GM19467 (cell line): ENCODE data around the gene INPP1.

Experiments
- ATAC-seq: cut with Tn5 transposase; IDR thresholded peaks from one replicate; pipeline ENCODE4 v1.9.1; 2021; ENCODE audit warnings: mild to moderate bottlenecking, moderate library complexity; ENCODE audit not compliant: unreplicated experiment

Gene INPP1

DNA sequence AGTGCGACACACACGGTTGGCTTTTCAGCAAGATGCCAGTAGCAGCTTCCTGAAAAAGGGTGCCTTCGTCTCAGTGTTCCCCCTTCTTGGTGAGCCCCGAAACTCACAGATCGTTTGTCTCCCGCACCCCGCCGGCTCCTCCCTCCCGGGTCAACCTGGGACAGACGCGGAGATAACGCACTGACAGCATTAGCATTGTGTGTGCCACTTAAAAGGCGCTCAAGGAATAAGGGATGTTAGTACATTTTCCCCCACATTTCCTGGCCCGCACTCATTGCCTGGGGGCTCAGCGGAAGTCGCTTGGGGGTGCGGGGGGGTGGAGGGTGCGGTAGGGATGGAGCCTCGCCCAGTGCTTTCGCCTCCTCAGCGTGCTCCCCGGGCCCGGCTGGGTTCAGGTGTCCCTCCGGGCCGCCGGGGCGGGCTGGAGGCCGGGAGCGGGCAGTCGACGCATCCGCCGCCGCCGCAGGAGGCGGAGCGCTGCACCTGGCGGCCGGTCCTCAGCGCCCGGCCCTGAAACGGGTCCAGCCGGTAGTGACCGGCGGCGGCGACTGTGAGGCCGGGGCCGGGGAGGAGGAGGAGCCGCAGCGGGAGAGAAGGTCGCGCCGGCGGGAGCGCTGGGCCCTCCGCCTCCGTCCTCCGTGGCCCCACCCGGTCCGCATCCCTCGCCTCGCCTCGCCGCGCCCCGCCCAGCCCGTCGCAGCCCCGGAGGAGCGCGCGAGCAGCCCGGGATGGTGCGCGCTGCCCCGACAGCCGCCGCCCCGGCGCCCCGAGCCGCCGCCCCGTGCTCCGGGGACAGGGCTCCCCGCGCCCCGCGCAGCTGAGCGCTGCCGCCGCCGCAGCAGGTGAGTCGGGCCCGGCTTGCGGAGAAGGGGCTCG, 64.5 kb downstream of the INPP1 start, which contains the start of gene MFSD6:
Gene MFSD6 (plus strand): TSS at position 694 of the 876 bp plus-strand sequence. CDS start 27,675 bp downstream, outside the sequence.
- peak; percentile 47 for ATAC-seq

DNA sequence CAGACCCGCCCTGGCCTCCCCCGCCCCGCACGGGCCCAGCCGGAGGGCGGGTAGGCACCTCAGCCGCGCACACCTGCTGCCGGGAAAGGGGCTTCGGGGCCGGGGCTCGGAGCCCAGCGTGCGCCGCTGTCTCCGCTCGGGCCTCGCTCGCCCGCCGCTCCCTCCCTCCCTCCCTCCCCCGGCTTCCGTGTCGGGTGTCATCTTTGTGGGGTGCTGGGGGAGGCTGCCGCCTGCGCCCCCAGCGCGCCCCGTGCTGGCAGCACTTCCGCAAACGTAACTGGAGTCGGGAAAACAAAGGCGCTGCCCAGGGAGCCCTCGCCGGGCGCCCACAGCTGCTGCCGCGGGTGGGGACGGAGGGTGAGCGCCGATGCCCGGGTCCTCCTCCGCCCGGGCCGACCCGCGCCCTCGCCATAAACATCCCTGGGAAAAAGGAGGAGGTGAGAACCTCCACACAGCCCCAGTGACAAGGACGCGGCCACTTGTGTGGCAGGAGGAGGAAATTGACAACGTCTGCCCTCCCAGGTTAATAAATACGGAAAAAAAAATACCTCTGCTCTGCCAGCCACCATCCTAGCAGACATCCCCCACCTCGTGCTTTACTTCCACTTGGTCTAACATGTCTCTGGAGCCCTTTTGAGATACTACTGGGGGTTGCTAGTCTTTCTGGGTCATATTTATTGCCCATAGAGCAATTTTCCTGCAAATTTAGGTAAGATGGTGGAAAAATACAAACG, 65.3 kb downstream of the INPP1 start:
- ATAC-seq = peak; percentile 53

DNA sequence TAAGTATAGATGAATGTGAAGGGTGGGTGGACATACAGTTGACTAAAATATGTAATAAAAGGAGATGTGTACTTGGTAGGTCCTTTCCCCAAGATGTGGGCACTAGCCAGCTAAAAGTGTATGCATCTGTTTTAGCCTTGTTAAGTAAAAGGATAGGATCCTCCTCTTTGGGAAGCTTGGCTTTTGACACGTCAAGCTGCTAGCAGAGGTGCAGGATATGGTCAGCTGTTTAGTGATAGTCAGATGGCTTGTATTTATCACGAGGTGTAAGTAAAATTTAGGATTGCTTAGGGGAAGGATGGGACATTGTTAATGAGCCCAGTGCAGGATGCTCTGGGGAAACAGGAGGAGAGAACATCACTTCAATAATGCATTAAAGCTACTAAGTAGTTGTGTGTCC, 66.2 kb downstream of the INPP1 start:
- ATAC-seq = no peak

- ATAC-seq = no peak
Measured at GRCh38 chr2:190410166-190410565, 66.8 kb downstream of the INPP1 start.

GRCh38 chr2:190412966-190413365, 69.6 kb downstream of the INPP1 start:
- no peak for ATAC-seq

- no peak for ATAC-seq
Measured at GRCh38 chr2:190413421-190413820, 70.0 kb downstream of the INPP1 start.

DNA sequence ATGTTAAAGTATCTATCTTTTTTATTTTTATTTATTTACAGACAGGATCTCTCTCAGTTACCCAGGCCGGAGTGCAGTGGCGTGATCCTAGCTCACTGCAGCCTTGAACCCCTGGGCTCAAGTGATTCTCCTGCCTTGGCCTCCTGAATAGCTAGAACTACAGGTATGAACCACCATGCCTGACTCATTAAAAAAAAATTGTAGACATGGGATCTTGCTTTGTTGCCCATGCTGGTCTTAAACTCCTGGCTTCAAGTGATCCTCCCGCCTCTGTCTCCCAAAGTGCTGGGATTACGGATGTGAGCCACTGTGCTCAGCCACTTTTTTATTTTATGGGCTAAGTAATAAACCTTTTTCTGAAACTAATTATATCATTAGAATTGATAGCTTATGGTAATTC, 71.9 kb downstream of the INPP1 start:
- no peak for ATAC-seq

- ATAC-seq = no peak
Measured at GRCh38 chr2:190415794-190416775, 72.7 kb downstream of the INPP1 start.

- no peak for ATAC-seq
Measured at GRCh38 chr2:190417045-190417842, 73.9 kb downstream of the INPP1 start.

- no peak for ATAC-seq
Measured at GRCh38 chr2:190418727-190419126, 75.3 kb downstream of the INPP1 start.

GRCh38 chr2:190420801-190421200, 77.4 kb downstream of the INPP1 start:
- no peak for ATAC-seq
